Measurements from ENCODE around the gene PRKN. TPM values are rescaled to one million over a fixed set of nuclear protein-coding genes. Genes with fewer than 3 reads are reported as not detected.

The PRKN gene
- total and polyA plus RNA-seq, 2 experiments from 2014 or later = 0.10 to 0.84 TPM

GRCh38 chr6:161393292-161393691 lies 1334.3 kb downstream of the PRKN start:
- H3K9me3 Mint-ChIP-seq = peaks cover 8% of the 10 kb centered on the region; the same call in 2 of the 3 replicates
- no peak overlapping the region for H3K4me3 ChIP-seq
- DNase-seq (ENCODE audit: low spot score) = no peak

More at GRCh38 chr6:161393292-161393691, 1334.3 kb downstream of the PRKN start:
- Histone ChIP-seq H3K9me2 (ENCODE audit: insufficient read depth) (no peaks in the 10 kb centered on the region), H3K79me2 (replicated peaks; ENCODE audit: insufficient read depth) (no peaks in the 10 kb centered on the region), H3K27me3 (ENCODE audit: insufficient read depth) (no peaks in the 10 kb centered on the region), H2AFZ (no peak overlapping the region), H4K20me1 (replicated peaks; ENCODE audit: insufficient read depth) (no peaks in the 10 kb centered on the region), H3F3A (replicated peaks; ENCODE audit: low read depth) (no peaks in the 10 kb centered on the region), H3K4me1 (ENCODE audit: insufficient read depth) (no peaks in the 10 kb centered on the region; the same call in 1 of the 2 replicates), H3K4me2 (no peak overlapping the region), H3K27ac (ENCODE audit: low read depth) (no peak overlapping the region), H3K36me3 (ENCODE audit: insufficient read depth) (no peaks in the 10 kb centered on the region)
- Mint-ChIP-seq H3K4me3 (no peak overlapping the region), H3K4me1 (no peaks in the 10 kb centered on the region), H3K36me3 (ENCODE audit: low read depth) (no peaks in the 10 kb centered on the region), H3K27ac (no peak overlapping the region), H3K27me3 (ENCODE audit: insufficient read depth, low read depth, poor library complexity) (peaks cover 3% of the 10 kb centered on the region)
- ATAC-seq = no peak
- TF ChIP-seq JUNB (IDR thresholded peaks at IDR 0.05; ENCODE audit: unreplicated experiment) = no peak
- TF ChIP-seq CREB1 (CRISPR knock-in tag; IDR thresholded peaks at IDR 0.05; ENCODE audit: low read depth) = no peak
- no peak for TF ChIP-seq EZH2phosphoT487 (IDR thresholded peaks at IDR 0.05; ENCODE audit: unreplicated experiment)
- TF ChIP-seq EZH2 (IDR thresholded peaks at IDR 0.05; ENCODE audit: low read depth, unreplicated experiment) = no peak
- TF ChIP-seq ETS1 (IDR thresholded peaks at IDR 0.05) = no peak
- no peak for TF ChIP-seq REST (IDR thresholded peaks at IDR 0.05; ENCODE audit: unreplicated experiment)
- no peak for TF ChIP-seq NANOG (IDR thresholded peaks at IDR 0.05; ENCODE audit: borderline replicate concordance)
- no peak for TF ChIP-seq ZNF462 (CRISPR knock-in tag; IDR thresholded peaks at IDR 0.05)
- TF ChIP-seq POLR2AphosphoS5 (IDR thresholded peaks at IDR 0.05; ENCODE audit: low read depth) = no peak
- no peak for TF ChIP-seq CTCF (conservative IDR thresholded peaks at IDR 0.05; ENCODE audit: low read depth in 2 of 2)
- TF ChIP-seq STAT1 (IDR thresholded peaks at IDR 0.05; ENCODE audit: unreplicated experiment) = no peak
- TF ChIP-seq ZNF114 (CRISPR knock-in tag; IDR thresholded peaks at IDR 0.05) = no peak
- TF ChIP-seq ZNF331 (CRISPR knock-in tag; IDR thresholded peaks at IDR 0.05; ENCODE audit: low read depth) = no peak

Data from GM23338 (cell line).